GM19238 (cell line): Measurements from ENCODE around the gene PSMB4.
"Not testable (repeated sequence)": the region's sequence is repeated elsewhere in the genome, so short reads cannot be mapped to it uniquely, and the experiment has no call there.

ENCODE experiments used
- DNase-seq: peaks from one replicate; pipeline ENCODE4 v3.0.0; 2011; ENCODE audit warnings: low spot score; ENCODE audit not compliant: insufficient read length

Gene PSMB4

DNA sequence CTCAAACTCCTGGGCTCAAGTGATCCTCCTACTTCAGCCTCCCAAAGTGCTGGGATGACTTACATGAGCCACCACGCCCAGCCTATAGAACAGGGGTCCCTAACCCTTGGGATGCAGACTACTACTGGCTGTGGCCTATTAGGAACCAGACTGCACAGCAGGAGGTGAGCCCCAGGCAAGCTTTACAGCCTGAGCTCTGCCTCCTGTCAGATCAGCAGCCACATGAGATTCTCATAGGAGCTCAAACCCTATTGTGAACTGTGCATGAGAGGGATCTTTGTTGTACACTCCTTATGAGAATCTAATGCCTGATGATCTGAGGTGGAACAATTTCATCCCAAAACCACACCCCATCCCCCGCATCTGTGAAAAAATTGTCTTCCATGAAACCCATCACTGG is 13.4 kb upstream of the PSMB4 start:
- DNase-seq, result no peak

- DNase-seq, result not testable (repeated sequence)
These were observed 8.9 kb upstream of the PSMB4 start for GRCh38 chr1:151390221-151391078.

DNA sequence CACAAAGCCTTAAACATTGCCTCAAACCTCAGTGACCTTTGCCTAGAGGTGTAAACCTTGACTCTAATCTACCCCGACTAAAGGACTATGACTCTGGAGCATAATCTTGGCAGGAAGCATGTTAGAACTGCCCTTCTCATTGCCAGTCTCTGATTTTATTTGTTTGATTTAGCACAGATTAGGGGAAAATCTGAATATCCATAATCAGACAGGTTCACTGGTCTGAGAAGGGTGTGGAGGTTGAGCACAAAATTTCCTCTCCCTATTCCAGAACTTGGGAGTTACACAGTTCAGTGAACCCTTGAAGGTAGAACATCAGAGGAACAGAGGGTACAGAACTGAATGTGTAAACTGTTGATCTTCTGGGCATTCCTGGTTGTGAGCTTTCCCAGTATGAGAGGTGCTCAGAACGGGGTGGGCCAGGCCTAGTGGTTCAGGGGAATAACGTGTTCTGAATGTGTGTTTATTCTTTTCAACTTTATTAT is 8.3 kb upstream of the PSMB4 start:
- DNase-seq, result no peak

GRCh38 chr1:151393583-151393982 is 5.8 kb upstream of the PSMB4 start:
- DNase-seq, result no peak

- DNase-seq, result not testable (repeated sequence)
These were observed 3.1 kb upstream of the PSMB4 start for GRCh38 chr1:151396265-151396664.

- no peak for DNase-seq
These were observed 1.9 kb downstream of the PSMB4 start for GRCh38 chr1:151401125-151401788.

- DNase-seq, result no peak
These were observed 2.5 kb downstream of the PSMB4 start for GRCh38 chr1:151401860-151402259.

DNA sequence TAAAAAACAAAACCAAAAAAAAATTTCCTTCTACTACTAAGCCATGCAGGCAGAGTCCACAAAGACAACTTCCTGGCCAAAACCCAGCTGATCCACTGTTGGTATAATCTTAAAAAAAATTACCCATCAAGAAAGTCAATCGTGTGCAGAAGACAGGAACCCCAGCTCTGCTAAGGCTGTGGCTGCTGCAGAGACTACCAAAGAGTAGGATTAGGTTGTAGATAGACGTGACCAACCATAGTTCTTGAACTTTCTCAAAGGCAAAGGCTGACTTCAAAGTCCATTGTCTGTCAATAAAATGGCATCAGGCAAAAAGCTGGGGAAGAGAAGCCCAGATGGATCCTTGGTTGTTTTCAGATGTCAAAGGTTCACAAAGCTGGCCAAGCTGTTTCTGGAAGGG is 3.4 kb downstream of the PSMB4 start:
- no peak for DNase-seq

DNA sequence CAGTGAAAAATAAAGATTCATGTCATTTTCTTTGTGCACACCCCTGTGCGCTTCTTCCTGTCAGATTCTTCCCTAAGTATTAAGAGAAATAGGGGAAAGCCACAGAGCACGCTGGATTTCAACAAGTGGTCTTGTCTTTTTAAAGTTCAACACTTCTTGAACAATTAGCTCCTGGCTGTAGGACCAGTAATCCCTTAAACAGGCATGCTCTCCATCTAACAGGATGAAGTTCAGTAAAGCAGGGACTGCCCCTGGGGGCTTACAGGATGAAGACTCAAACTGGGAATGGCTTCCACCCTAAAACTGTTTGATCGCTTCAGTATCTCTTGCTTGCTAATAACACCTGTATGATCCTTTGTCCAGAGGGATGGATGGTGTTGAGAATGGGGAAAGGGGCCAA is 4.2 kb downstream of the PSMB4 start:
- DNase-seq, result no peak

DNA sequence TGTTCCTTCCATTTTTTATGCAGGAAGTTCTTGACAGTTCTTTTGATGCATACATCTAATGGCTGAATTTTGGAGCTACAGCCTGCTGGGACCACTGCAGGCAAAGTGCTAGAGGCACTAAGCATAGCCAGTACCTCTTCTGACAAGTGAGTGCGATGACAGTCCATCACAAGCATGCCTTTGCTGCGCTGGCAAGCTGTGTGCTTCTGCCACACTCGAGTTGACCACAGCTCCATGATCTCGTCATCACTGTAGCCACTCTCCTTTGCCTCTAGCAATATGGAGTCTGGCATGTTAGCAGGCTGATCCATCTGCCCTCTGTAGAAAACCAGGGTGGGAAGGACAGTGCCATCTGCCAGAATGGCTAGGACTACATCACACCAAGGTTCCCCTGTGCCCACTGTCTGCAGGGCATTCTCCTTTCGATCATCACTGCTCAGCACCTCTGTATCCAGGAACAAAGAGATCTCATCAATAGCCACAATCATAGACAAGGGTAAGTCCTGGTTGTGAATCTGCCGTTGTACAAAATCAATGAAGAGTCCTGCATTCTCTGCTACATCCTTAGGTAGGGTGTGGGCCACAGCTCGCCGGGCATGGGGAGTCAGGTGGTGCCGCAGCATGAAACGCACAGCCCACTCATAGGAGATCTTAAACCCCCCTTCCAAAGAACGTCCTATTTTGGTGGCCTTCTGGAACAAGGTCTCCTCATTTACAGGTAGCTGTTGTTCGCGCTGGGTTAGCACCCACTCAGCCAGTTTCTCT is 6.0 kb downstream of the PSMB4 start:
- no peak for DNase-seq

DNA sequence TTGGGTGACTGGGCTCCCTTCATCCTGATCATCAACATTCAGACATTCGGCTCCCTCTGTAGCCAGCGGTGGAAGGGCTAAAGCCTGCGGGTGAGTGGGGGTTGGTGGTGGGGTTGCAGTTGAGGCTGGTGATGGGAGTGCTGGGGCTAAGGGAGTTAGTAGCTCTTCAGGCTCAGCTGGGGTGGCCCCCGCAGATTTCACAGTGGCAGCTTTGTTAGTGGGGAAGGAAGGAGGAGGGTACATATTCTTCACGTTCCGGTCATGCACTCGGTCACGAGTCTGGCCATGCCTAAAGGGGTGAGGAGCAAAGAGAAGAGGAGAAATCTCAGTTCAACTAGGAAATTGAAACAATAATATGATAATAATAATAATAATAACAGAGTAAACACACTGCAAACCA is 6.8 kb downstream of the PSMB4 start:
- DNase-seq, result no peak

DNA sequence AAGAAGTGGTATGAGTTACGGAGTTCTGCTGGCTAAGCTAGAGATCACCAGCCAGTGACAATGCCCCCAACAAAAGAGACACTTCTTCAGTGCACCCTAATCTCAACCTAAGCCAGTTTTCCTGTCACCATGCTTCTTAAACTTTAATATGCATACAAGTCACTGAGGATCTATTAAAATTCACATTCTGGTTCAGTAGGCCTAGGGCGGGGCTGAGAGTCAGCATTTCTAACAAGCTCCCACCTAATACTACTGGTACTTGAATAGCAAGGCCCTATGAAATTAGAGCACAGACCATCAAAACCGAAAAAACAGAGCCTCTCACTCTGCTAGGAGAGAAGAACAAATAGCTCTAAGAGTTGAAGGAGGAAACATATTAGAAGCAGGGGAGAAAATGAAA is 7.9 kb downstream of the PSMB4 start:
- no peak for DNase-seq

DNA sequence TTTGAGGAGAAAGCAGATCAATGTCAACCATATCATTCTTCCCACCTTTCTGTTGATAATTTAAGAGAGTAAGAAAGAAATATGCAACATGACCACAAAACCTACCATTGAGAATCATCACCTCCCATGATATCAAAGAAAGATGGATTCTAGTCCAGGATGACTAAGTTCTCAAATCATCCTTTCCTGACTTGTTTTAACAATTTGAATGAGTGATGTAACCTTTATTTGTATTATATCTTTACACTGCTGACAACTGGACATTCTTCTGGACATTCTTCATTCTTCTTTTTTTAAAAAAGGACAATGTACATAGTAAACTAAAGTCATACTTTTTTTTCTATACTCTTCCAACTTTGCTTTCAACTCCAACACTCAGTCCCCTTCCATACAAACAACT is 9.5 kb downstream of the PSMB4 start:
- DNase-seq, result no peak

GRCh38 chr1:151411884-151412283 is 12.5 kb downstream of the PSMB4 start:
- no peak for DNase-seq

DNA sequence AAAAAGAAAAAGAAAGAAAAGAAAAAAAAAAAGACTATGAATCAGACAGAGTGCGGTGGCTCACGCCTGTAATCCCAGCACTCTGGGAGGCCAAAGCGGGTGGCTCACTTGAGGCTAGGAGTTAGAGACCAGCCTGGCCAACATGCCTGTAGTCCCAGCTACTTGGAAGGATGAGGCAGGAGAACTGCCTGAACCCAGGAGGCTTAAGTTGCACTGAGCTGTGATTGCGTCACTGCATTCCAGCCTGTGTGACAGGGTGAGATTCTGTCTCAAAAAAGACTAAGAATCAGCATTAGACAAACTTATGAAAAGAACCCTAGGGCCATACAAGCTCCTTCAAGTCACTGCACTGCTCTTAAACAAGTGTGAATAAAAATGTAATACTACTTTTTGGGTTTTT is 16.9 kb downstream of the PSMB4 start:
- no peak for DNase-seq

DNA sequence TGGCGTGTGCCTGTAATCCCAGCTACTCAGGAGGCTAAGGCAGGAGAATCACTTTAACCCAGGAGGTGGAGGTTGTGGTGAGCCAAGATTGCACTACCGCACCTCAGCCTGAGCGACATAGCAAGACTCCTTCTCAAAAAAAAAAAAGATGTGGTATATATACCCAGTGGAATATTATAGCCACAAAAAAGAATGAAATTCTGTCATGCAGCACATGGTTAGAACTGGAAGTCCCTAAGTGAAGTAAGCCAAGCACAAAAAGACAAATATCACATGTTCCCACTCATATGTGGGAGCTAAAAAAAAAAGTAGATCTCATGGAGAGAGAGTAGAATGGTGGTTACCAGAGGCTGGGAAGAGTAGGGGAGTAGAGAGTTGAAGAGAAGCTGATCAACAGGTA is 18.7 kb downstream of the PSMB4 start:
- DNase-seq, result no peak

GRCh38 chr1:151419819-151420218 is 20.4 kb downstream of the PSMB4 start:
- DNase-seq, result no peak

GRCh38 chr1:151425103-151425502 is 25.7 kb downstream of the PSMB4 start:
- no peak for DNase-seq

DNA sequence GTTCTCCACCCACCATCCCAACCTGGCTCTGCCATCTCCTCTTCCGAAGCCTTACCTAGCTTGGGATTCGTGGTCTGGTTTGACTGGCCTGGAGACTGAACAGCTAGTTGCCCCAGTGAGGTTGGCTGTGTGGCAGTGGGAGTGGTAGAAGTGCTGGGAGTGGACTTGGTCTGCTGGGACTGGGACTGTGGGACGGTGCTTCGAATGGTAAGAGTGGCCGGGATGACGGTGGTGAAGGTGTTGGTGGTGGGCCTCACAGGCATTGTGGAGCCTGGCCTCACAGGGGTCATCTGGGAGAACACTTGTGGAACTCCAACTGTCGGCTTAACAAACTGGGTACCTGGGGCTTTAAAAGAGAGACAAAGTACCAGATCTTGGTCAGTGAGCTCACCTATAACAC is 28.7 kb downstream of the PSMB4 start:
- no peak for DNase-seq

DNA sequence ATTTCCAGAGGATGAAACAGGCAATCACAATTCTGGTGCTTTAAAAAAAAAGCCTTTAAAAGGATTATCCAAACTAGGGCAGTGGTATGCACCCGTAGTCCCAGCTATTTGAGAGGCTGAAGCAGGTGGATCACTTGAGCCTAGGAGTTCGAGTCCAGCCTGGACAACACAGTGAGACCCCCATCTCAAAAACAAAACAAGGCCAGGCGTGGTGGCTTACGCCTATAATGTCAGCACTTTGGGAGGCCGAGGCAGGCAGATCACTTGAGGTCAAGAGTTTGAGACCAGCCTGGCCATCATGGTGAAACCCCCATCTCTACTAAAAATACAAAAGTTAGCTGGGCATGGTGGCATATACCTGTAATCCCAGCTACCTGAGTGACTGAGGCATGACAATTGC is 34.5 kb downstream of the PSMB4 start:
- DNase-seq, result not testable (repeated sequence)

- no peak for DNase-seq
These were observed 35.8 kb downstream of the PSMB4 start for GRCh38 chr1:151435174-151435573.

- DNase-seq, result no peak
These were observed 37.6 kb downstream of the PSMB4 start for GRCh38 chr1:151436985-151437384.
